T1000 (cell line): ENCODE results near the gene MLF1.
A peak's percentile ranks its signal among the peaks of the same experiment; 100 is the strongest.
"Not testable (repeated sequence)": the region's sequence is repeated elsewhere in the genome, so short reads cannot be mapped to it uniquely, and the experiment has no call there.

ENCODE experiments used
- DNase-seq: peaks from one replicate; lab custom pipeline; 2025; ENCODE audit warnings: mixed read lengths; lab: John Stamatoyannopoulos, UW

The MLF1 gene, protein sequence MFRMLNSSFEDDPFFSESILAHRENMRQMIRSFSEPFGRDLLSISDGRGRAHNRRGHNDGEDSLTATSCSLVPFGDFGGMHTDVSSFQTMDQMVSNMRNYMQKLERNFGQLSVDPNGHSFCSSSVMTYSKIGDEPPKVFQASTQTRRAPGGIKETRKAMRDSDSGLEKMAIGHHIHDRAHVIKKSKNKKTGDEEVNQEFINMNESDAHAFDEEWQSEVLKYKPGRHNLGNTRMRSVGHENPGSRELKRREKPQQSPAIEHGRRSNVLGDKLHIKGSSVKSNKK

DNA sequence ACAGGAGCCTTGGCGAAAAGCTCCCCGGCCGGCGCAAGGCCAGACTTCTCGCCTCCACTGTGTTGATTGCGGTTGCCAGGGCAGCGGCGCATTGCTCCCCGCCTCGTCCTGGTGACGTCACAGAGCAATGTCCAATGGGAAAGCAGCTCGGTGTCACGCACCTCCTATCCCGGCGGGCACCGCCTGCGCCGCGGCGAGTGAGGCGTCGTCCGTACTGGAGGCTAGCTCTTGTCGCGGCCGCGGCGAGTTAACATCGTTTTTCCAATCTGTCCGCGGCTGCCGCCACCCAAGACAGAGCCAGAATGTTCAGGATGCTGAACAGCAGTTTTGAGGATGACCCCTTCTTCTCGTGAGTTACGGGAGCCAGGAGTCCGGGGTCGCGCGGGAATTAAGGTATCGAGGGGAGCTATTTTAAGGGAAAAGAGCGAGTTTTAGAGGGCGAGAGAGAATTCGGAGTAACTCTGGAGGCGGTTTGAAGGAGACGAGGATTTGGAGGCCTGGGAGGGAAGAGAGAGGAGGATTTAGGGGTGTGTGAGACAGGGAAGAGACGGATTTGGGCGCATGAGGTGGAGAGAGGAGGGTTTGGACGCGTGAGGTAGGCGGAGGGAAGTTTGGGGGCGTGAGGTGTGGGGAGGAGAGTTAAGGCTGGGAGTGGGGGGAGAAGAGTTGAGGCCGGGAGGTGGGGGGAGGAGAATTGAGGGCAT is at the start of gene MLF1:
Gene MLF1, plus strand, starts transcription at position 196 of the 704 bp plus-strand sequence. Its CDS starts 107 bp downstream, at position 303.
- peak; percentile 90 for DNase-seq

DNA sequence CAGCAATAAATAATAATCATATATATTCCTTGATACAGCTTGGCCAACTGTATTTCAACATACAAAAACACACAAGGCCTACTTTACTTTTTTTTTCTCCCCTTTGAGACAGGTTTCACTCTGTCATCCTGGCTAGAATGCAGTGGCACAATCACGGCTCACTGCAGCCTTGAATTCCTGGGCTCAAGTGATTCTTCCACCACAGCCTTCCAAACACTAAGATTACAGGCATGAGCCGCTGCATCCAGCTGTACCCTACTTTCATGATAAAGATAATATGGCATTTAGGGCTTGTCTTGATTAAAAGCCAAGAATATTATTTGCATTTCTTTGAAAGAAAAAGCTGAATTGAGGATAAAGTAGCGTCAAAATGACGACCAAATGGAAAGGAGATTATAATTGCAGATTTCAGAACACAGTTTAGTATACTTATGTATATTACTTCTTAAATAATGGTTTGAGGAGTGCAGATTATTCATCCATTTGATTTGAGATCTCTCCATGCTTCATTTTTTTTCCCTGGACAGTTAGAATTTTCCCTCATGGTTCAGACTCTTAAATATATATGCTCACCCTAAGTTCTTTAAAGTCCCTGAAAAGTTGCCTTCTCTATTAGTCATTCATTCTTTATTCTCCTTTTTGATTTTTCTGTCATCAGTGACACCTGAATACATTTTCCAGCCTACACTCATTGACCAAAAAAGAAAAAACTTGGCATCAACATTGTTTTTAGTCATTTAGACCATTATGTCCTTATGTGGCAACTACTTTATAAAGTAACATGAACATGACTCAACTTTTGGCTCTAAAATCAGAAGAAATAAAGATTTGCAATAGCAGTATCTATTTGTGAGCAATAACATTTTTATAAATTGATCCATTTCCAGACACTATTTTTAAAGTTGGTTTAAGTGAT is 48.5 kb upstream of the MLF1 start:
- no peak for DNase-seq

DNA sequence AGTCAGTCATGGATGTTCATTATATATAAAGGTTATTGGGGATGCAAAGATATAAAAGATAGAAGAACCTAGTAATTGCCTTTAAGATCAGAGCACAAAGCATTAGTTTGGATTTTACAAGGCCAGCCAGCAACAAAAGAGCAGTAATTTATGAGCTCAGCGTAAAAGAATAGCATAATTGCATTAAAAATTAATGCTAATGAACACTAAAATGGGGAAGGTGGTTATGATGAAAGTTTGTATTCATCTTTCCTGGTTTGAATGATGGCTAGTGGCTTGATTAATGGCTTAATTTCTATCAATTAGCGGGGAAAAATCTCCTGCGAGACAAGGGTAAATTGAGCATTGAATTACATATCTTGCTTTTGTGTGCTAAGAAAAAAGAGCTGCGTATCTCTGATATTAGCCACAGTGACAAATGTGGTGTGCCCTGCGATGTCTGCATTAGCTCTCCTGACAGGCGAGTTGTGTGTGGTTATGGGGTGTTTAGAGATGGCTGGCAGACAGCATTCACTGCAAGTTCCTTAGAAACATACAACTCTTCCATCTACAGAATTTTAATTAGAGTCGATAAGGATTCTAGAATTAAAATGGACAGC is 42.8 kb upstream of the MLF1 start:
- no peak for DNase-seq

DNA sequence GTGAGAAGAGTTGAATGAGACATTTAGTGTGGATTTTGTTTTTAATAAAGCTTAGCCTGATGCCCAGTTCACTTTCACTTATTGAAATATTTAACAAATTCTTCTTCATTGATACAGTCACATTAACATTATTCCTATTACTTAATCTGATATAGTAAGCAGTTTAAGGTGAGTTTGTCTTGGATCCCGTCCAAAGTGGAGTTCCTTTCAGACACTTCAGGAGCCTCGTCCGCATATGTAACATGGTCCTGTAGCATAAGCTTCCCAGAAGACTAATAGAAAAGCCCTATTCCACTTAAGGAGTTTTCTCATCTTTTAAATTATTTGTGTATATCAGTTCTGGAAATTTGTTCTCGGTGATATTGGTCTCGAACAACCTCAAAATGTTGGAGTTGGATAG is 39.7 kb upstream of the MLF1 start:
- DNase-seq = no peak

DNA sequence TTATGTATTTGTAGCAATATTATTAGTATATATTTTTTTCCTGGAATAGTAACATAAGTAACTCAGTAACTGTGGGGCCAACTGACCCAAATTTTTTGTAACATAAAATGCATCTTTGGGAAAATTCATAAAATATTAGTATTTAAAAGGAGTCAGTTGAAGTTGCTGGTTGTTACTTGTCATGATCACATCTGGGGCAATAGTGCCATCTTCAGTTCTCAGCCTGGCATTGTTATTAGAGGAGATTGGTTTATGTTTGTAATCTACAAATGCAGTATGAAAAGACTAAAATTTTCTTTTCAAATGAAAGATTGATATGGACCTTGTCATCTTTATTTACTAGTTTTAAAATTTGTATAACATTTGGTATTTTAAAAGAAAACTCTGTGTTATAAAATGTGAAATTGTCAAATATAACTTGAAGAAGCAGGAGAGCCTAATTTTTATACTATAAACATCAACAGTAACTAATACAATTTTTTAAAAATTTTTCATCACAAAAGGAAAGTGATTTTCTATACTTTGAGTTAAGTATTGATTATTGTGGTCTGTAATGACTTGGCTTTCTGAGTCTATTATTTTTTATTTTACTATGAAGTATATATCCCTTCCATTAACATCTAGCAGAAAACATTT is 38.8 kb upstream of the MLF1 start:
- no peak for DNase-seq

DNA sequence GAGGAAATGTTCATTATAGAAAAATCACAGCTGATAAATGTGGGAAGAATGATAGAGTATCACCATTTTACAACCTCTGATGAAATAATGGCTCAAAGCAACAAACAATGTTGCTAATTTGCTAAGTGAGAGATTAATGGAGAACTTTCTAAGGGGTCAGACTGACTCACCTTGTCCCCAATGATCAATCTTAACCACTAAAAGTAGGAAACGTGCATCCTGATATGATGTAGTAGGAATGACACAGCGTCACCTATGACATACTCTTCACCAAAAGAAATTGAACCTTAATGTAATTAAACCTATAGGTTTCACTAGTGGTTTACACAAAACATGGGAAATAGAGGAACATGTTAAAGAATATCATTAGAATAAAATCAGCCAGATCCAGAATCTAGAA is 35.1 kb upstream of the MLF1 start:
- no peak for DNase-seq

DNA sequence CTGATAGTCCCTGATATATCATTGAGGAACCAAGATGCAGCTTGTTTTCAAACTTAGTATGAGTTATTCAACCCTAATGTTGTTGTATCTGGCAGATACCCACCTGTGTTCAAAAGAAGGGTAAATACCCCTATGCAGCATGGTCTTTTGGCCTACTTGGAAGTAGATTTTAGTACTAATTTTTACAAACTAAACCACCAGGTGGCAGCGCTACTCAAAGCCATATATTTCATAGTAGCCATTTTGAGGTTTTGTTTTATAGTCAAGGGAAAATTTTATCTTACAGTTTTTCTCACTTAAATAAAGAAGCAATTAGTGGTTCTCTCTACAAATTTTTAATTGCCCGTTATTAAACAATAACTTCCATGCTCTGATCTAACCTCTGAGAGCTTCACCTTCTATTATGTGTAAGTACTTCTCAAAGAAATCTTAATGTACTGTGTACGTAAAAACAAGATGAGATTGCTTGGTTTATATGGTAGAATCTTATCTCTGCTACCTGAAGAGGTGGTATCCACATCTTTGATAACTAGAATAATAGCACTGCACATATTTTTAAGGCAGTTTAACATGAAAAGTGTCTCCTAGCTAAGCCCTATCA is 31.5 kb upstream of the MLF1 start:
- peak; percentile 3 for DNase-seq

DNA sequence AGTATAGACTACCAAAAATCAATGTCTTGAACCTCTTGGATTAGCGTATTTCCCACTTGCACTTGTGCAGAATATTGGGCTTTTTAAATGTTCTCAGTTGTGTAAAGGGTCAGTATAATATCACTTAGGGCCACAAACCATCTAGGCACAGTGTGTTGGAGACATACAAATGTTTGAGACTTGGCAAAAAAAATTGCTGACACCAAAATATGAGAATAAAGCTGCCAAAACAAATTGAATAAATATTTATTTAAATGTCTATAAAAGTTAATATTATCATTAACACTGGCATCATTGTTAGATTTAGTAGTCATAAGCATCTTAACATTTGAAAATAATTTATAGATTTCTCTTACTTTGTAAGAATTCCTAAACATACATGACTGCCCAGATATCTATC is 30.9 kb upstream of the MLF1 start:
- DNase-seq = no peak

DNA sequence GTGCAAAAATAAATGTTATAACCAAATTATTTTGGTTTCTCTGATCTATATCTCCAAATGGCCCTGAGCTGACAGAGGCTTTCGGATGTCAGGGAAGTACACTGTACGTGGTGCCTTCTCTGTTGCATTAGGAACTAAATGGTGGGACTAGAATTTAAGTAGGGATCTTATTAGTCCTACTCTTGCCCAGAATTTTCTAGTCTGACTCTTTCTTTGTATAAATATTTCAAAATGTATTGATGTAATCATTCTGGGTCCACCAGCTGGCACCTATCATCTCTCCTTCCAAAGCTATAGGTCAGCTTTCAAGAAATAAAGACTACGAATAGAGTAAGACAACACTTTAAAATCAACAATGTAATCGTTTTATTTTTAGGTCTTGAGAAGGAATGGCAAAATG is 22.3 kb upstream of the MLF1 start:
- DNase-seq = no peak

DNA sequence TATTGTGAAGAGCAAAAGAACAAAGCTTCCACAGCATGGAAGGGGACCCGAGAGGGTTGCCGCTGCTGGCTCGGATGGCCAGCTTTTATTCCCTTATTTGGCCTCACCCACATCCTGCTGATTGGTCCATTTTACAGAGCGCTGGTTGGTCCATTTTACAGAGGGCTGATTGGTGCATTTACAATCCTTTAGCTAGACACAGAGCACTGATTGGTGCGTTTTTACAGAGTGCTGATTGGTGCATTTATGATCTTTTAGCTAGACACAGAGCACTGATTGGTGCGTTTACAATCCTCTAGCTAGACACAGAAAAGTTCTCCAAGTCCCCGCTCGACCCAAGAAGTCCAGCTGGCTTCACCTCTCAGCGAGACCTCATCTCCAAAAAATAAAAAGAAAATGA is 21.1 kb upstream of the MLF1 start:
- DNase-seq = not testable (repeated sequence)

DNA sequence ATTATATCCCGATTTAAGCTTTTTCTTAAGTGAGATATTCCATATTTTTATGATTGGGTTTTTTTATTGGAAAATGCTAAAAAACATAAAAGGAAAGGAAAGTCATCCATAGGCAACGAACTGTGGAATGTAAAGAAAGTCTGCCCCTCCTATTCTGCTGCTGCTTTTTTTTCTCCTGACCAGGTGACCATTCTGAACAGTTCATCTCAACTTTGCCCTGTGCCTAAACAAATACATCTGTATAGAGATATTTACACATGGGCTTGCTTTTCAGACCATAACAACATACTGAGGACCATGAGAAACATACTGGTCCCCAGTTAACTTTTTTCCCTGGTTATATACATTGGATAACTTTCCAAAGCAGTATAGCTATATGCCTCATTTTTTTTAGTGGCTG is 18.9 kb upstream of the MLF1 start:
- no peak for DNase-seq

DNA sequence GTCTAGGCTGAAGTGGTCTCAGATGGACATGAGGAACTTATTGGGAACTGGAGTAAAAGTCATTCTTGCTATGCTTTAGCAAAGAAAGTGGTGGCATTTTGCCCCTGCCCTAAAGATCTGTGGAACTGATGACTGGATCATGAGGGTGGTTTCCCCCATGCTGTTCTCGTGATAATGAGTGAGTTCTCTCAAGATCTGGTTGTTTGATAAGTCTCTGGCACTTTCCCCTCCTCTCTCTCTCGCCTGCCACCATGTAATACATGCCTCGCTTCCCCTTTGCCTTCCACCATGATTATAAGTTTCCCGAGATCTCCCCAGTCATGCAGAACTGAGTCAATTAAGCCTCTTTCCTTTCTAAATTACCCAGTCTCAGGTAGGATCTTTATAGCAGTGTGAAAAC is 11.5 kb upstream of the MLF1 start:
- no peak for DNase-seq

DNA sequence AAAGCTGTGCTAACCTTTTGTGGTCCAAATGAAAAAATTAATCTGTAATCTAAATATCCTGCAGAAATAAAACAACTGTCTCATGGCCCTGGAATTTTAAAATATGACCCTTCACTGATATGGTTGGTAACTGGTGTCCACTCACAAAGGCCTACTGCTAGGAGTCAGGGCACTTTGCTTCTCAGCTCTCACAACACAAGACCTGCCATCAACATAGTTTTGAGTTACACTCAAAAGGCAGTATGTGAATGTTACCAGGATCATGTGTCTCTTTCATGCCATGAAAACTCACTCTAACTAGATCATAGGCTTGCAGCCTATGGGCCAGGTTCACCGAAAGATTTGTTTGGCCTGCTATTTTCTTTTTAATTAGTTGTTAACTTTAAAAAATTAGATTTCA is 10.0 kb upstream of the MLF1 start:
- DNase-seq = no peak

DNA sequence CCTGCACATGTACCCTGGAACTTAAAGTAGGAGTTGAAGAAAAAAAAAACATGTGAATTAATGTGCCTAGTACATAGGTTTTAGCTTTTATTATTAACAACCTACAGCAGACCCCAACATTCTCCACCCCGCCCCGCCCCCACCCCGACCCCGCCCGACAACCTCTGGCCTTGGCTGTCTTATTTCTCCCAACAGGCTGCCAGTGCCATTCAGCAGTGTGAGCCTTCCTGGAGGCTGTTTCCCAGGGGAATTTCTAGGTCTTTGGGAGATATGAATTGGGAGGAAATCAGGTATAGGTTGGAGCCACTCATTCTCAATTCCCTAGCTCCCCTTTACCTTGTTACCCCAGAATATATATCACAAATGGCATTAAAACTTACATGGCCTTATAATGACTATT is 8.3 kb upstream of the MLF1 start:
- DNase-seq = no peak

DNA sequence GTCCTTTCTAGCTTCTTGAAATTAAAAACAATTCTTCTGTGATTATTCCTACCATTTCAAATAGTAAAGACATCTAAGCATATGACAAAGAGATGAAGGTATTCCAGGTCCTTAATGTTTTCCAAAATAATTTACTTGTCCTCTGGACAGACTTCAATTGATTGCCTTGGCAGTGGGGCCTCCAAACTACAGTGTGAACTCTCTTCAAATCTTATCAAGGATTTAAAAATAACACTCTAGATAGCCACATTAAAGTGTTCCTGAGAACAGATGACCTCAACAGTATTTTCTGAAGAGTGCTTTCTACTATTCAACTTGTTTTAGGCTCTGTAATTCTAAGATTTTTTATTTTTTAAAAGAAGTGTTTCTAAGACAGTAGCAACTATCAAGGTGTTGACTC is 7.9 kb upstream of the MLF1 start:
- DNase-seq = no peak

DNA sequence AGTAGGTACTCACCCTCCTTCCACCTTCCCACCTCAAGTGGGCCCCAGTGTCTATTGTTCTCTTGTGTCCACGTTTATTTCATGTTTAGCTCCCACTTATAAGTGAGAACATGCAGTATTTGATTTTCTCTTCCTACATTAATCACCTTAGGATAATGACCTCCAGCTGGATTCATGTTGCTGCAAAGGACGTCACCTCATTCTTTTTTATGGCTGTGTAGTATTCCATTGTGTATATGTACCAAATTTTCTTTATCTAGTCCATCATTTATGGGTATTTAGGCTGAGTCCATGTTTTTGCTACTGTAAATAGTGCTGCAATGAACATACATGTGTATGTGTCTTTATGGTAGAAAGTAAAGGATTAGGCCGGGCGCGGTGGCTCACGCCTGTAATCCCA is 5.9 kb upstream of the MLF1 start:
- no peak for DNase-seq

DNA sequence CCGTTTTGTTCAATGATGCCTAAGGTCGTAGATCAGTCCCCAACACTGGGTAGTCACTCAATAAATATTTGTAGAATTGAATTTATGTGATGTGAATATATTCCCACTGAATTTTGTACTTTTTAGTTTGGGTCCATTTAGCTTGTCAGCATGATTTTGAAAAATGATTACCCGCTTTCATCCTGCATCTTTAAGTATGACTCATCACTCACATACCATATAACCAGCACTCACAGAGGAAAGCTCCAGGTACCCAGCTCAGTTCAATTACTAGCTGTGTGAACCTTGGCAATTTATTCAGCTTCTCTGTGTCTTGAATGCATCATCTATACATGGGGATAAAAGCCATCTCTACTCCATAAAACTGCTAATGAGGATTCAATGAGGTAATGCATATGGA is 2.2 kb upstream of the MLF1 start:
- no peak for DNase-seq

DNA sequence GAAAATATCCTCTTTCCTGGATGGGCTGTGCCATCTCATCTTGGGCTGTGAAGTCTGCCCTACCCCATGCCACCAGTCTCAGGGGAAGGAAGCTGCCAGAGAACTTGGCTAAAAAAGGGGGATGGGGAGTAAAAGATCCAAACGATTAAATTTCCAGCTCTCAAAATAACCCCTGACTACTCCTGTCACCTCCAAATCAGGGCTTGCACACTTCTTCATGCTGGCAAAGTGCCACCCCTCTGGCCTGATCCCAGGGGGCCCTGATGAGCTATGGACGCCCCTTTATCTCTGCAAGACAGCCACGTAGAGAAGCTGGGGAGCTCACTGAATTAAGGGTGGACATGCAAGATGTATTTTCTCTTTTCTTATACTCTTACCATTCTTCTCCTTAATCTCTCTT is 1.2 kb upstream of the MLF1 start:
- DNase-seq = no peak

DNA sequence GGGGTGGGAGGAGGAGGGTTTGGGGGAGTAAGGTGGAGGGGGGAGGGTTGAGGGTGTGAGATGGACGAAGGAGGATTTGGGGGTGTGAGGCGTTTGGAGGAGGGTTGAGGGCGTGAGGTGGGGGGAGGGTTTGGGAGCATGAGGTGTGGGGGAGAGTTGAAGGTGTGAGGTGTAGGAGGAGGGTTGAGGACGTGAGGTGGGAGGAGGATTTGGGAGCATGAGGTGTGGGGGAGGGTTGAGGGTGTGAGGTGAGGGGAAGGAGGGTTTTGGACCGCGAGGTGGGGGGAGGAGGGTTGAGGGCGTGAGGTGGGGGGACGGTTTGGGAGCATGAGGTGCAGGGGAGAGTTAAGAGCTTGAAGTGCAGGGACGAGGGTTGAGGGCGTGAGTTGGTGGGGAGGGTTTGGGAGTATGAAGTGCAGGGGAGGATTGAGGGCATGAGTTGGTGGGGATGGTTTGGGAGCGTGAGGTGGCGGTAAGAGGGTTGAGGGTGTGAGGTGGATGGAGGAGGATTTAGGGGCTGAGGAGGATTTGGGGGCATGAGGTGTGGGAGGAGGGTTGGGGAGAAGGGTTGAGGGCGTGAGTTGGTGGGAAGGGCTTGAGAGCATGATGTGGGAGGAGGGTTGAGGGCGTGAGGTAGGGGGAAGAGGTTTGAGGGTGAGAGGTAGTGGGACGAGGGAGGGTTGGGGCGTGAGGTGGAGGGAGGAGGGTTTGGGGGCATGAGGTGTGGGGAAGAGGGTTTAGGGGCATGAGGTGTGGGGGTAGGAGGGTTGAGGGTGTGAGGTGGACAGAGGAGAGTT is 1.2 kb downstream of the MLF1 start:
- DNase-seq = no peak

DNA sequence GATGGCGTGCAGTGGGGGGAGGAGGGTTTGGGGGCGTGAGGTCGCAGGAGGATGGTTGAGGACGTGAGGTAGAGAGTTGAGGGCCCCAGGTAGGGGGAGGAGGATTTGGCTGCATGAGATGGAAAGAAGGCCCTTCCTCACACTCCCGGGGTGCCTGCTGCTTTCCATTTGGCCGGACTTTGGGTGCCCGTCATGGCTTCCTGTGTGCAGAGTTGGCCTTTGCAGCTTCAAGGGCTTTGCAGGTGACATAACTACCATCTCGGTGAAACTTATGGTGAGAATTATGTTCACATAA is 1.7 kb downstream of the MLF1 start:
- DNase-seq = no peak

DNA sequence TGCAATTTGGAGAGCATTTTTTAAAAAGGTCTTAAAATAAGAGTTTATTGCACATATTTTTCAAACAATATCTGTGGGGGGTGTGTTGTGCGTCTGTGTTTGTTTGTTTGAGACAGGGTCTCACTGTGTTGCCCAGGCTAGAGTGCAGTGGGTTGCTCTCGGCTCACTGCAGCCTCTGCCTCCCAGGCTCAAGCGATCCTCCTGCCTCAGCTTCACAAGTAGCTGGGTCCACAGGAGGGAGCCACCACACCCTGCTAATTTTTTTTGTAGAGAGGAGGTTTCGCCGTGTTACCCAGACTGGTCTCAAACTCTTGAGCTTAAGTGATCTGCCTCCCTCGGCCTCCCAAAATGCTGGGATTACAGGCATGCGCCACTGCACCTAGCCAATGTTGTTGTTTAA is 2.7 kb downstream of the MLF1 start:
- DNase-seq = no peak
